ENCODE measurements around the gene MBP.

The MBP gene

DNA sequence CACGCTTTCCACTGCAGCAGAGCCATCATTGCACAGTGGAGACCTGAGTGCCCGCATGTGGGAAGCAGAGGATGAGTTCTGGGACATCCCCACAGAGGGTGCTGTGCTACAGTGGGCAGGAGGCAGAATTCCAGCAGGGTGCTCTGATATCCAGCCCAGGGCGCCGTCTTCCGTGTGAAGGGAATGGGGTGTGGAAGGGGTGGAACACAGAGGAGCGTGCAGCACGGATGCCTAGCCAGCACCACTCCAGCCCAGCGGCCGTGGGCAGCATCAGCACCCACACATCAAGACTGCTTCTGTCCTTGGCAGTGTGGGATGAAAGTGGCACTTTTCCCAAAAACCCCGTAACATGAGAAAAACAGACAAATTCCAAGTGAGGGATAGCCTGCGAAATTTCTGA lies 175.9 kb downstream of the MBP start:
- TF ChIP-seq, protein P1, sequence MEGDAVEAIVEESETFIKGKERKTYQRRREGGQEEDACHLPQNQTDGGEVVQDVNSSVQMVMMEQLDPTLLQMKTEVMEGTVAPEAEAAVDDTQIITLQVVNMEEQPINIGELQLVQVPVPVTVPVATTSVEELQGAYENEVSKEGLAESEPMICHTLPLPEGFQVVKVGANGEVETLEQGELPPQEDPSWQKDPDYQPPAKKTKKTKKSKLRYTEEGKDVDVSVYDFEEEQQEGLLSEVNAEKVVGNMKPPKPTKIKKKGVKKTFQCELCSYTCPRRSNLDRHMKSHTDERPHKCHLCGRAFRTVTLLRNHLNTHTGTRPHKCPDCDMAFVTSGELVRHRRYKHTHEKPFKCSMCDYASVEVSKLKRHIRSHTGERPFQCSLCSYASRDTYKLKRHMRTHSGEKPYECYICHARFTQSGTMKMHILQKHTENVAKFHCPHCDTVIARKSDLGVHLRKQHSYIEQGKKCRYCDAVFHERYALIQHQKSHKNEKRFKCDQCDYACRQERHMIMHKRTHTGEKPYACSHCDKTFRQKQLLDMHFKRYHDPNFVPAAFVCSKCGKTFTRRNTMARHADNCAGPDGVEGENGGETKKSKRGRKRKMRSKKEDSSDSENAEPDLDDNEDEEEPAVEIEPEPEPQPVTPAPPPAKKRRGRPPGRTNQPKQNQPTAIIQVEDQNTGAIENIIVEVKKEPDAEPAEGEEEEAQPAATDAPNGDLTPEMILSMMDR (IDR thresholded peaks at IDR 0.05; ENCODE audit: control extremely low read depth, extremely low read depth, low read depth, missing control alignments), result no peak

DNA sequence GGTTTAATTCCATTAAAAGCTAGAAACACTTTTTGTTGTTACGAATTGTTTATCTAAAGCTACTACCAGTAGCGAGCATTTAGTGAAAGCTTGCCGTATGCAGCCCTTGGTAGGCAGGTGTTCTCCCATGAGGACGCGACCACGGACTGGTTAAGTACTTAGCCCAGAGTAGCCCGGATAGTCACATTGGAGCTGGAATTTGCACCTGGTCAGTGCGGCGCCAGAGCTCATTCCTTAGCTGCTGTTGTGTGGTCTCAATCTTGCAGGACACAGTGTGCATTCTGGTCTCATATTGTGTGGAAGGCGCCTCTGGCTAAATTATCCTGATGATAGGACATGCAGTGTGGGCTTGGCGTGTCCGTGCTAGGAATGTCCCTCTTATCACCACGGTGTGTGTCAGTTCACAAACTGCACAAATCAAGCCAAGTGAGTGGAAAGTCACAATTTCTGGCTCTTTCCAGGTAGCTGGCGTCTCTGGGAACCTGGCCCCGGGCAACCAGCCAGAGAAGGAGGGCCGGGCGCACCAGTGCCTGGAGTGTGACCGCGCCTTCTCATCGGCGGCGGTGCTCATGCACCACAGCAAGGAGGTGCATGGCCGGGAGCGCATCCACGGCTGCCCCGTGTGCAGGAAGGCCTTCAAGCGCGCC lies 176.9 kb downstream of the MBP start:
- ChIA-PET POLR2A (no interaction called here), CTCF (interaction anchor here (0.7 to 5.6 kb wide), 4 partner anchors 10 to 28 kb away, joined by 3 to 30 read pairs (median 6); no protein-coding TSS in a partner anchor)
- no peak for DNase-seq (ENCODE audit: extremely low spot score)
- TF ChIP-seq, protein P1 (IDR thresholded peaks at IDR 0.05; ENCODE audit: control extremely low read depth, extremely low read depth, low read depth, missing control alignments), result no peak

More for the DNA sequence above, 175.9 kb downstream of the MBP start:
- DNase-seq (ENCODE audit: extremely low spot score), result no peak
- CTCF ChIA-PET, result interaction anchor here (2.0 to 5.6 kb wide), 2 partner anchors 25 to 27 kb away, joined by 7 to 30 read pairs; no protein-coding TSS in a partner anchor
- POLR2A ChIA-PET, result no interaction called here

DNA sequence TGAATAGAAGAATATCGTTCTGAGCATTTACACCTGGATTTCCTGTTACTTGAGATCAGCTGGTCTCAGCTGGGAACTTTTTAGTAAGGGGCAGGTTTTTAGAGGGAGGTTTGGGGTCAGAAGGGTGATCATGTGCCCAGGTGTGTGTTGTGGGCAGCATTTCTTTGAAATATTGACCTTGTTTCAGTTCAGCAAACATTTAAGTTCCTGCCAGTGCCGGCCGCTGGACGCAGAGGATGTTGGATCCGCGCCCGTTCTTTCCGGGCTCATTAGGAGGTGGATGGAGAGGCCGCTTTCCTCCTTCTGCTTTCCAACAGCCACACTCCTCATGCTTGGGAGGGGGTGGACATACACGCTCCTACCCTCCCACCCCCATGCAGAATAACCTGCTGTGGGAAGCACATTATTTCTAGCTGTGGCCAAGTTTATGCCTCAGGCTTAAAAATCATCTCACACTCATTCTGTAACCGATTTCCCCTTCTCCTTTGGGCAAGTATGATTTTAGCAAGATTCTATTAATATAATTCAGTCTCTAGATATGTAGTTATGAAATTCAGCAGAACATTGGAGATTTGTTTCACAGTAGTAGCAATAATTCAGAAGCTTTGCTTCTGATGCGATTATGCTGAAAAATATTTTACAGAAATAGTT lies 178.9 kb downstream of the MBP start:
- ChIA-PET CTCF (interaction anchor here (1.2 to 2.2 kb wide), 5 partner anchors 10 to 150 kb away, joined by 3 to 11 read pairs (median 8); no protein-coding TSS in a partner anchor), POLR2A (no interaction called here)
- TF ChIP-seq, protein P1 (IDR thresholded peaks at IDR 0.05; ENCODE audit: control extremely low read depth, extremely low read depth, low read depth, missing control alignments), result no peak
- no peak for DNase-seq (ENCODE audit: extremely low spot score)

DNA sequence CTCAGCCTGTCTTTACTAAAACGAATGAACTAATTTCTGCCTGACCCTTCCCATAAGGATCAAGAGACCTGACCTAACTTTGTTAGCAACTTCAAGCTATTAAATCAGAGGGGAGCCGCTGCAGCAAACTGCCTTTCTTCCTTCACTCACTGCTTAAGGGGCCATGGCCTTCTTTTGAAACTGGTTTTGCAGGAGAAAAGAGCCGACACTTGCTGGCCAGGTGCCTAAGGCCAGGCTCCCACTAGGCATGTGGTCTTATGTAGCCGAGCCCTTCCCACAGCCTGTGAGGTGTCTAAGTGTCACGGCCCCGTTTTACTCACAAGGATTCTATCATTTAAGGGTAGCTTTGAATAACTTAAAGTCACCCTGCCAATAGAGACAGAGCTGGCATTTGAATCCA lies 179.4 kb downstream of the MBP start:
- ChIA-PET POLR2A (no interaction called here), CTCF (interaction anchor here (1.2 to 2.2 kb wide), 5 partner anchors 10 to 150 kb away, joined by 3 to 11 read pairs (median 8); no protein-coding TSS in a partner anchor)
- DNase-seq (ENCODE audit: extremely low spot score), result no peak
- TF ChIP-seq, protein P1 (IDR thresholded peaks at IDR 0.05; ENCODE audit: control extremely low read depth, extremely low read depth, low read depth, missing control alignments), result no peak

DNA sequence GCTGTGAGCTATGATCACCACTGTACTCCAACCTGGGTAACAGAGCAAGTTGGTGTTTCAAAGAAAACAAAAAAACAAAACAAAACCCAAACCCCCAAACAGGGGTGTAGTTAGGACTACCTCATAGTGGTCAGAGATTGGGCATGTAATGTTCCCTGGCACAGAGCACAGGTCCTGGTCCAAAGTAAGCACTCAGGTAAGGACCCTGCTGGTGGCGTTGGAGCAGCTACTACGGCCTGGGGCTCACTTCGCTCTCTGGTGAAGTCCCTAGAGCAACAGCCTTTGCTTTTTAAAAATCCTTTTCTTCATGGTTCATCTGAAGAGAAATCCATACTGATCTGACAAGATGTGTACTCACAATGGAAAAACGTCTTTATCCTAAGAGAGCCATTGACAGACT lies 179.8 kb downstream of the MBP start:
- CTCF ChIA-PET, result interaction anchor here (1.2 to 2.2 kb wide), 5 partner anchors 11 to 149 kb away, joined by 3 to 11 read pairs (median 8); no protein-coding TSS in a partner anchor
- DNase-seq (ENCODE audit: extremely low spot score), result no peak
- TF ChIP-seq, protein P1 (IDR thresholded peaks at IDR 0.05; ENCODE audit: control extremely low read depth, extremely low read depth, low read depth, missing control alignments), result no peak
- POLR2A ChIA-PET, result no interaction called here

DNA sequence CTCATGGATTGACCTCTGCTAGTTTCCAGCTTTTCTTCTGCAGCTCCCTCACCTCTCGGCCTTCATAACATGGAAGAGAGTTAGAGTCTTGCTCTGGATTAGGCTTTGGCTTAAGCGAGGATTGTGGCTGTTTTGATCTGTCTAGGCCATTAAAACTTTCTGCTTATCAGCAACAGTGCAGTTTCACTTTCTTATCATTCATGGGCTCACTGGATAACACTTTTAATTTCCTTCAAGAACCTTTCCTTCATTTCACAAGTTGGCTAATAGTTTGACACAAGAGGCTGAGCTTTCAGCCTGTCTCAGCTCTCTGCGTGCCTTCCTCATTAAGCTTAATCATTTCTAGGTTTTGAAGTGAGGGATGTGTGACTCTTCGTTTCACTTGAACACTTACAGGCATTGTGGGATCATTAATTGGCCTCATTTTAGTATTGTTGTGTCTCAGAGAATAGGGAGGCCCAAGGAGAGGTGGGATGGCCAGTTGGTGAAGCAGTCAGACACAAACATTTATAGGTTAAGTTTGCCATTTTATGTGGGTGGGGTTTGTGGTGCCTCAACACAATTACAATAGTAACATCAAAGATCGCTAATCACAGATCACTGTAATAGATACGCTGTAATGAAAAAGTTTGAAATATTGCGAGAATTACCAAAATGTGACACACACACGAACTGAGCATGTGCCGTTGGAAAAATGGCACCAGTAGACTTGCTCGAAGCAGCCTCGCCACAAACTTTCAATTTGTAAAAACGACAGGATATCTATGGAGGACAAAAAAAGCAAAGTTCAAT lies 180.9 kb downstream of the MBP start:
- no peak for DNase-seq (ENCODE audit: extremely low spot score)
- ChIA-PET CTCF (interaction anchor here (1.0 to 1.2 kb wide), 2 partner anchors 31 to 32 kb away, joined by 3 to 4 read pairs; no protein-coding TSS in a partner anchor), POLR2A (no interaction called here)
- TF ChIP-seq, protein P1 (IDR thresholded peaks at IDR 0.05; ENCODE audit: control extremely low read depth, extremely low read depth, low read depth, missing control alignments), result no peak

Data from GM10248 (cell line).